ENCODE results near the gene CNTFR. TPM values are rescaled to one million over a fixed set of nuclear protein-coding genes. Genes with fewer than 3 reads are reported as not detected.
A peak's percentile ranks its signal among the peaks of the same experiment; 100 is the strongest.

The CNTFR gene
- total RNA-seq, 5 donors from 2014 or later (not counting 1 experiment from before 2014, with no cell fraction given) = not detected

DNA sequence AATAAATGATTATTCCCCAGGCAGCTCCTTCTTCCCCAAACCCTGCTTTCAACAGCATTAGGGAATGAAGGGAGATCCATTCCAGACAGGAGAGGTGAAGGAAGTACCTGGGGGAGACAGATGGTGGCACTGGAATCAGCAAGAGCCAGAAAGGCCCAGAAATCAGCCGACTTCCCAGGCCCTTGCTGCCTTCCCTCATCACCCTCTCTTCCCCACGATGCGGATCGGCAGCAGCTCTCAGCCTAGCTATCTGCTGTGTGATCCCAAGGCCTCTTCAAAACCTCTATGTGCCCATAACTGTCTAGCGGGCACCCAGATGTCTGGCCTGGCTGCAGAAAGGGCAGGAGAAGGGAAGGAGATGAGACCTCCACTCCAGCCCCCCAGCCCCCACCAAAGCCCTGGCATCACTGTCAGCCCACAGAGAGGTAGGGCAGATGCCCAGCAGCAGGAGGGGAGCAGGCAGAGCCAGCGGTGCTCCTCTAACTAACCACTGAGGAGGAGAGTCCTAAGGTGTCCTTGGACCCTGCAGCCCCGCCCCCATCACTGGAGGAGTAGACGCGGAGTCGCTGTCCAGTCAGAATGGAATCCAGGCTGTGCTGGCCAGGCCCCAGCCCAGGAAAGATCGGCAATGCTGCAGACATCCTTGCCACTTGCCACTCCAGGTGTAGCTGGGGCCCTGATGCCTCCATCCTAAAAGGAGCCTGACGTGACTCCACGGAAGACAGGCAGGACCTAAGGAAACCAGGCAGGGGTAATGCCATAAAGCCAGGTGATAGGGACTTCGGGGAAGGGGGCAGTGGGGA, 12.7 kb downstream of the CNTFR start:
- Histone ChIP-seq H3K27me3 (replicated peaks in 1 of 2; ENCODE audit: control insufficient read depth in 2 of 2, extremely low read depth in 1 of 2, insufficient read depth in 2 of 2, low read length in 1 of 2) (peaks cover 2 to 82% of the 10 kb centered on the region in 2 experiments), H3K9me3 (no peaks in the 10 kb centered on the region), H3K4me1 (ENCODE audit: control insufficient read depth in 1 of 2, extremely low read depth in 1 of 2, insufficient read depth in 2 of 2, low read length in 2 of 2) (peaks cover 0 to 13% of the 10 kb centered on the region in 2 experiments), H3K27ac (ENCODE audit: low read length) (no peak overlapping the region), H3K36me3 (ENCODE audit: control insufficient read depth in 2 of 2, extremely low read depth in 1 of 2, insufficient read depth in 1 of 2, low read length in 1 of 2) (no peaks in the 10 kb centered on the region), H3K4me3 (ENCODE audit: control insufficient read depth in 1 of 2, extremely low read depth in 1 of 2, low read length in 1 of 2) (no peak overlapping the region)
- peaks cover 61 to 68% of the 10 kb centered on the region in 2 donors for H3K27me3 Mint-ChIP-seq
- 63% methylated on average over 9 of the region's 14 CpGs for WGBS (ENCODE audit: insufficient coverage)
- peak overlapping the region; percentile 29 to 75 (median 46) for H3K4me3 Mint-ChIP-seq
- CTCF ChIA-PET = no interaction called here
- POLR2A ChIA-PET = interaction anchor here in 1 of 2 donors (0.6 kb wide), 1 partner anchor 87 kb away, joined by 11 read pairs; no protein-coding TSS in a partner anchor
- no peak overlapping the region for H3K27ac Mint-ChIP-seq
- ATAC-seq (replicated peaks in 1 of 4) = no peak
- peaks cover 13 to 16% (median 15%) of the 10 kb centered on the region in 3 donors for H3K4me1 Mint-ChIP-seq
- no peak for DNase-seq
- H3K36me3 Mint-ChIP-seq = no peaks in the 10 kb centered on the region
- H3K9me3 Mint-ChIP-seq = no peaks in the 10 kb centered on the region

- Mint-ChIP-seq H3K27me3 (peaks cover 56 to 63% of the 10 kb centered on the region in 2 donors), H3K36me3 (no peaks in the 10 kb centered on the region), H3K4me3 (no peak overlapping the region), H3K27ac (no peak overlapping the region), H3K9me3 (no peaks in the 10 kb centered on the region), H3K4me1 (peaks cover 13 to 16% (median 15%) of the 10 kb centered on the region in 3 donors)
- 66% methylated on average over 15 of the region's 21 CpGs for WGBS (ENCODE audit: insufficient coverage)
- ChIA-PET POLR2A (no interaction called here), CTCF (no interaction called here)
- peaks cover 2 to 87% of the 10 kb centered on the region in 2 experiments for H3K27me3 ChIP-seq (replicated peaks in 1 of 2; ENCODE audit: control insufficient read depth in 2 of 2, extremely low read depth in 1 of 2, insufficient read depth in 2 of 2, low read length in 1 of 2)
- no peak overlapping the region for H3K4me3 ChIP-seq (ENCODE audit: control insufficient read depth in 1 of 2, extremely low read depth in 1 of 2, low read length in 1 of 2)
- no peaks in the 10 kb centered on the region for H3K9me3 ChIP-seq
- no peak for ATAC-seq (replicated peaks in 1 of 4)
- H3K4me1 ChIP-seq (ENCODE audit: control insufficient read depth in 1 of 2, extremely low read depth in 1 of 2, insufficient read depth in 2 of 2, low read length in 2 of 2) = peaks cover 0 to 13% of the 10 kb centered on the region in 2 experiments
- H3K36me3 ChIP-seq (ENCODE audit: control insufficient read depth in 2 of 2, extremely low read depth in 1 of 2, insufficient read depth in 1 of 2, low read length in 1 of 2) = no peaks in the 10 kb centered on the region
- no peak overlapping the region for H3K27ac ChIP-seq (ENCODE audit: low read length)
- no peak for DNase-seq
Measured at GRCh38 chr9:34575862-34576596, 13.5 kb downstream of the CNTFR start.

DNA sequence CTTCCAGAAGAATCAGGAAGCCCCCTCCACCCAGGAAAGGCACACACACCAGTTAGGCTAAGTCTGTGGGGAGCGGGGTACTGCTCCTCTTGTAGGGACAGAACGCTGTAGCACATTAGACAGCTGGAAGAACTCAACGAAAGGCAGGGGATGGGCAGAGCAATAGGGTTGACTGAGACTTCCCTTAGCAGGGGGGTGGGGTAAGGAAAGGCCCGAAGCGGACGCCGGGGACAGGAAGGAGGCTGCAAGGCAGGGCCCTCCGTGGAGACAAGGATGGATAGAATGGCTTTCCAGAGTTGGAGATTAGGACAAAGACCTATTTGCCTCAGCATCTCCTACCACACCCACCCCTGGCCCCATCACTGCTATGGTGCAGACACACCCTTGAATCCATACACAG, 14.3 kb downstream of the CNTFR start:
- peaks cover 13 to 16% (median 15%) of the 10 kb centered on the region in 3 donors for H3K4me1 Mint-ChIP-seq
- no peak overlapping the region for H3K4me3 ChIP-seq (ENCODE audit: control insufficient read depth in 1 of 2, extremely low read depth in 1 of 2, low read length in 1 of 2)
- no peak overlapping the region for H3K27ac Mint-ChIP-seq
- H3K27me3 ChIP-seq (replicated peaks in 1 of 2; ENCODE audit: control insufficient read depth in 2 of 2, extremely low read depth in 1 of 2, insufficient read depth in 2 of 2, low read length in 1 of 2) = peaks cover 2 to 79% of the 10 kb centered on the region in 2 experiments
- no peak overlapping the region for H3K4me3 Mint-ChIP-seq
- no peak for DNase-seq
- peaks cover 53 to 58% of the 10 kb centered on the region in 2 donors for H3K27me3 Mint-ChIP-seq
- ChIA-PET POLR2A (no interaction called here), CTCF (no interaction called here)
- no peaks in the 10 kb centered on the region for H3K36me3 ChIP-seq (ENCODE audit: control insufficient read depth in 2 of 2, extremely low read depth in 1 of 2, insufficient read depth in 1 of 2, low read length in 1 of 2)
- H3K36me3 Mint-ChIP-seq = no peaks in the 10 kb centered on the region
- WGBS (ENCODE audit: insufficient coverage) = 56% methylated on average over 2 of the region's 8 CpGs
- no peaks in the 10 kb centered on the region for H3K9me3 Mint-ChIP-seq
- peaks cover 0 to 13% of the 10 kb centered on the region in 2 experiments for H3K4me1 ChIP-seq (ENCODE audit: control insufficient read depth in 1 of 2, extremely low read depth in 1 of 2, insufficient read depth in 2 of 2, low read length in 2 of 2)
- H3K9me3 ChIP-seq = no peaks in the 10 kb centered on the region
- no peak overlapping the region for H3K27ac ChIP-seq (ENCODE audit: low read length)
- no peak for ATAC-seq (replicated peaks in 1 of 4)

DNA sequence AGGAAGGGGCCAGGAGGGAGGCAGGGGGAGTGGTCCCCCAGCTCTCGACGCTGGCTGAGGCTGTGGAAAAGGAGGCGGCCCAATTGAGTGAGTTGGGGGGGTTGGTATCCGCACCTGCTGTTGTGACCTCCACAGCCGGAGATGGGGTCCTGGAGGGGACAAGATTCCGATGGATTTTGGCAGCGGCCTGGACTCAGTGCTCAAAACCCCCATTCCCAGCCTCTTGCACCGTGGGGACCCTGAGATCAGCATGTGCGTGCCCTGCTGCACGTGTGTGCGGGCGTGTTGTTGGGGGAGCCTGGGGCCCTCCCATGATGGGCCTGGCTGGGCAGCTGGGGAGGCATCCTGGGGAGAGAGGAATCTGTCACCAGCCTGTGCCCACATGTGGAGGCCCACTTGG, 15.0 kb downstream of the CNTFR start:
- Histone ChIP-seq H3K27me3 (replicated peaks in 1 of 2; ENCODE audit: control insufficient read depth in 2 of 2, extremely low read depth in 1 of 2, insufficient read depth in 2 of 2, low read length in 1 of 2) (peaks cover 2 to 73% of the 10 kb centered on the region in 2 experiments), H3K36me3 (ENCODE audit: control insufficient read depth in 2 of 2, extremely low read depth in 1 of 2, insufficient read depth in 1 of 2, low read length in 1 of 2) (no peaks in the 10 kb centered on the region), H3K9me3 (no peaks in the 10 kb centered on the region), H3K27ac (ENCODE audit: low read length) (no peak overlapping the region), H3K4me1 (ENCODE audit: control insufficient read depth in 1 of 2, extremely low read depth in 1 of 2, insufficient read depth in 2 of 2, low read length in 2 of 2) (peaks cover 0 to 13% of the 10 kb centered on the region in 2 experiments), H3K4me3 (ENCODE audit: control insufficient read depth in 1 of 2, extremely low read depth in 1 of 2, low read length in 1 of 2) (no peak overlapping the region)
- DNase-seq = no peak
- ChIA-PET CTCF (no interaction called here), POLR2A (no interaction called here)
- H3K9me3 Mint-ChIP-seq = no peaks in the 10 kb centered on the region
- 90% methylated on average over 12 of the region's 12 CpGs for WGBS (ENCODE audit: insufficient coverage)
- ATAC-seq (replicated peaks in 1 of 4) = no peak
- H3K4me3 Mint-ChIP-seq = no peak overlapping the region
- no peaks in the 10 kb centered on the region for H3K36me3 Mint-ChIP-seq
- H3K27me3 Mint-ChIP-seq = peaks cover 52 to 54% of the 10 kb centered on the region in 2 donors
- H3K27ac Mint-ChIP-seq = no peak overlapping the region
- H3K4me1 Mint-ChIP-seq = peaks cover 13 to 16% (median 15%) of the 10 kb centered on the region in 3 donors

DNA sequence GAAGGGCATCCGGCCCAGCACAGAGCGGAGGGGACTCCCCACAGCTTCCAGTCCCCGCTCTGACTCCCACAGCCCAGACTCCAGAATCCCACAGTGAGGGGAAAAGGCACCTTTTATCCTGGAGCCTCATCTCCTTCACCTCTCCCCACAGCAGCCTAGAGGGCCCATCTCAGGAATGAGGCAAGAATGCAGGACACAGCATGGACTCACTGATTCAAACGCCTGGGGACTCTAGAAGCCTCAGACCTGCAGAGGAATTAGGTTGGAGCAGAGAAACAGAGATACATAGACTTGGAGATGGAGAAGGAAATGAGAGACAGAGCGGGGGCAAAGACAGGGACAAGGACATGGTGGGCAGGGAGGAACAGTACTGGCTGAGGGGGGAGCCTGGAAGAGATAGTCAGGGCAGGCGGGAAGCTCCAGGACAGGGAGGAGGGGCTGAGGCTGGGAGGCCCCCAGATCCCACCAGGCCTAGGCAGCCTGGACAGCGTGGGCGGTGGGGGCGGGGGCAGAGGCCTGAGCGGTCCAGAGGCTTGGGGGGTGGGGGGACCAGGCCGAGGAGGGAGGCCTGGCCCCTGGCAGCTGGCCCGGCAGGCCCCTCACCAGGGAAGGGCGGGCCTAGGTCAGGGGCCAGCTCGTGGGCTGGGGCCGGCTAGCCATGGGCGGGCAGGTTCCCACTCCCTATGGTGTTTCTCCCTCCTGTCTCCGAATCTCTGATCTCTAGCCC, 15.8 kb downstream of the CNTFR start:
- no peaks in the 10 kb centered on the region for H3K36me3 ChIP-seq (ENCODE audit: control insufficient read depth in 2 of 2, extremely low read depth in 1 of 2, insufficient read depth in 1 of 2, low read length in 1 of 2)
- ATAC-seq (replicated peaks in 1 of 4) = no peak
- no peak overlapping the region for H3K4me3 ChIP-seq (ENCODE audit: control insufficient read depth in 1 of 2, extremely low read depth in 1 of 2, low read length in 1 of 2)
- Mint-ChIP-seq H3K4me3 (no peak overlapping the region), H3K27ac (no peak overlapping the region), H3K4me1 (peaks cover 8 to 10% (median 9%) of the 10 kb centered on the region in 3 donors), H3K27me3 (peaks cover 45 to 48% of the 10 kb centered on the region in 2 donors), H3K9me3 (no peaks in the 10 kb centered on the region), H3K36me3 (no peaks in the 10 kb centered on the region)
- POLR2A ChIA-PET = no interaction called here
- CTCF ChIA-PET = no interaction called here
- H3K9me3 ChIP-seq = no peaks in the 10 kb centered on the region
- WGBS (ENCODE audit: insufficient coverage) = 75% methylated on average over 6 of the region's 17 CpGs
- peaks cover 2 to 67% of the 10 kb centered on the region in 2 experiments for H3K27me3 ChIP-seq (replicated peaks in 1 of 2; ENCODE audit: control insufficient read depth in 2 of 2, extremely low read depth in 1 of 2, insufficient read depth in 2 of 2, low read length in 1 of 2)
- no peak for DNase-seq
- peaks cover 0 to 10% of the 10 kb centered on the region in 2 experiments for H3K4me1 ChIP-seq (ENCODE audit: control insufficient read depth in 1 of 2, extremely low read depth in 1 of 2, insufficient read depth in 2 of 2, low read length in 2 of 2)
- no peak overlapping the region for H3K27ac ChIP-seq (ENCODE audit: low read length)

DNA sequence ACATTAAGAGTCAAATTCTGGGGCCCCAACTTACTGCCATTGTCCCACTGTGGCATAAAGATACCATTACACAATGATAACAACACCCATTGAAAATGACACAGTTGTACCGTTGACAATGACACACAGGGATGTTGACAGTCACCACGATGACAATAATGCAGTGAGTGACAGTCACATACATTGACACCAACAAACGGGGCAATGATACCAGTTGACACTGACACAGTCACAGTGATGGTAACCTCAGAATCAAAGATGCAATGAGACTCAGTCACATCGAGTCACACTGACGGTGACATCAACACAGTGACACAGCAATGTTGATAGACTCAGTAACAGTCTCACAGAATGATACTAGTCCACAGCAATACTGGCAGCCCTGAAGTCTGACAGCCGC, 16.9 kb downstream of the CNTFR start:
- ChIA-PET CTCF (no interaction called here), POLR2A (no interaction called here)
- no peak overlapping the region for H3K27ac ChIP-seq (ENCODE audit: low read length)
- 82% methylated on average over 5 of the region's 6 CpGs for WGBS (ENCODE audit: insufficient coverage)
- no peaks in the 10 kb centered on the region for H3K9me3 ChIP-seq
- H3K27me3 Mint-ChIP-seq = peaks cover 46 to 48% of the 10 kb centered on the region in 2 donors
- peaks cover 5 to 6% (median 6%) of the 10 kb centered on the region in 3 donors for H3K4me1 Mint-ChIP-seq
- no peaks in the 10 kb centered on the region for H3K9me3 Mint-ChIP-seq
- no peaks in the 10 kb centered on the region for H3K36me3 Mint-ChIP-seq
- ATAC-seq (replicated peaks in 1 of 4) = no peak
- no peak for DNase-seq
- H3K27me3 ChIP-seq (replicated peaks in 1 of 2; ENCODE audit: control insufficient read depth in 2 of 2, extremely low read depth in 1 of 2, insufficient read depth in 2 of 2, low read length in 1 of 2) = peaks cover 2 to 70% of the 10 kb centered on the region in 2 experiments
- H3K4me1 ChIP-seq (ENCODE audit: control insufficient read depth in 1 of 2, extremely low read depth in 1 of 2, insufficient read depth in 2 of 2, low read length in 2 of 2) = peaks cover 0 to 3% of the 10 kb centered on the region in 2 experiments
- no peak overlapping the region for H3K4me3 Mint-ChIP-seq
- H3K36me3 ChIP-seq (ENCODE audit: control insufficient read depth in 2 of 2, extremely low read depth in 1 of 2, insufficient read depth in 1 of 2, low read length in 1 of 2) = no peaks in the 10 kb centered on the region
- H3K4me3 ChIP-seq (ENCODE audit: control insufficient read depth in 1 of 2, extremely low read depth in 1 of 2, low read length in 1 of 2) = no peak overlapping the region
- H3K27ac Mint-ChIP-seq = no peak overlapping the region

Measured in T-cell (primary cell).